ENCODE measurements around the gene HAUS3.

HAUS3 gene

DNA sequence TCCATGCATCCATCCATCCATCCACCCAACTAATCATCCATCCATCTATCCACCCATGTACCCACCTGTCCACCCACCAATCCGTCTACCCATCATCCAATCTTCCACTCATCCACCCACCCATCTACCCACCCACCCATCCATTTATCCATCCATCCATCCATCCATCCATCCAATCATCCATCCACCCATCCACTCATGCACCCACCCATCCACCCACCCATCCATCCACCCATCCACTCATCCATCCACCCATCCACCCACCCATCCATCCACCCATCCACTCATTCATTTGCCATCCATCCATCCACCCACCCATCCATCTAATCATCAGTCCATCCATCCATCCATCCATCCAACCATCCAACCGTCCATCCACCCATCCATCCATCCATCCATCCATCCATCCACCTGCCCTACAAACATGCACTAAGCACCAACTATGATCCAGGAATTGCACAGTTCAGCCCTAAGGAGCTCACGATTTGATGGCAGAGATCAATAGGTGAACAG, 41.3 kb upstream of the HAUS3 start:
- no peak overlapping the region for H3K4me3 ChIP-seq (replicated peaks in 1 of 2; ENCODE audit: low read depth in 2 of 2, low read length in 2 of 2)
- DNase-seq (ENCODE audit: low read depth in 2 of 2) = no peak
- TF ChIP-seq, protein P1, sequence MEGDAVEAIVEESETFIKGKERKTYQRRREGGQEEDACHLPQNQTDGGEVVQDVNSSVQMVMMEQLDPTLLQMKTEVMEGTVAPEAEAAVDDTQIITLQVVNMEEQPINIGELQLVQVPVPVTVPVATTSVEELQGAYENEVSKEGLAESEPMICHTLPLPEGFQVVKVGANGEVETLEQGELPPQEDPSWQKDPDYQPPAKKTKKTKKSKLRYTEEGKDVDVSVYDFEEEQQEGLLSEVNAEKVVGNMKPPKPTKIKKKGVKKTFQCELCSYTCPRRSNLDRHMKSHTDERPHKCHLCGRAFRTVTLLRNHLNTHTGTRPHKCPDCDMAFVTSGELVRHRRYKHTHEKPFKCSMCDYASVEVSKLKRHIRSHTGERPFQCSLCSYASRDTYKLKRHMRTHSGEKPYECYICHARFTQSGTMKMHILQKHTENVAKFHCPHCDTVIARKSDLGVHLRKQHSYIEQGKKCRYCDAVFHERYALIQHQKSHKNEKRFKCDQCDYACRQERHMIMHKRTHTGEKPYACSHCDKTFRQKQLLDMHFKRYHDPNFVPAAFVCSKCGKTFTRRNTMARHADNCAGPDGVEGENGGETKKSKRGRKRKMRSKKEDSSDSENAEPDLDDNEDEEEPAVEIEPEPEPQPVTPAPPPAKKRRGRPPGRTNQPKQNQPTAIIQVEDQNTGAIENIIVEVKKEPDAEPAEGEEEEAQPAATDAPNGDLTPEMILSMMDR (IDR thresholded peaks at IDR 0.05; ENCODE audit: low read depth, low read length) = no peak

DNA sequence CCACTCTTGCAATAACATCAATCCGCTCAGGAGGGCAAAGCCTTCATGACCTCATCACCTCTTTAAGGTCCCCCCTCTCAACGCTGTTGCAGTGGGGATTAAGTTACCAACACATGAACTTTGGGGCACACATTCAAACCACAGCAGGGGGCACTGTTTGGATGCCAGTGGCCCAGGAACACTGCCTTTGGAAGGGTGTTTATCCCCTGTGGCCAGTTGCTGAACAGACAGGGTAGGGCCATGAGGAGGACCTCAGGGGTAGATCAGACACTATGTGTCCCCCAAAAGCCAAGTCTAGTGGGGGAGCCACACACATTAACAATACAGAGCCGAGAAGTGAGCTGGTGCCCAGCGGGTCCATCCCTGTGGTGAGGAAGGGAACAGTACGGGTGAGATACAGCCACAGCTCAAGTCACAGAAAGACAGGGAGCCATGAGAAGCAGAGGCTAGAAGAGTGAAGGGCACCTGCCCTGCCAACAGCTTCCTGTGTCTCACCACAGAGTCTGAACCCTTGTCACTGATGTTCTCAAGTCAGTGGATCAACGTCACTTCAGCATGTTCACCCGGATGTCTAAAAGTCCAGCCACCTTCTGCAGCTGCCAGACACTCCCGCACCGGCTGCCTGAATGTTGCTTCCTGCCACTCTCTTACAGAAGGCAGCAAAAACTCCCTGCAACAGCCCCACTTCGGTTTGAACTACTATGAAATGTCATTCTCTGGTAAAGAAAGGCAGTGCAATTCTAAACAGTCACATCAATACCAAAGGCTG, 39.8 kb upstream of the HAUS3 start:
- H3K4me3 ChIP-seq (replicated peaks in 1 of 2; ENCODE audit: low read depth in 2 of 2, low read length in 2 of 2) = no peak overlapping the region
- peak in 1 of 2 donors; percentile 35 for DNase-seq (ENCODE audit: low read depth in 2 of 2)

DNA sequence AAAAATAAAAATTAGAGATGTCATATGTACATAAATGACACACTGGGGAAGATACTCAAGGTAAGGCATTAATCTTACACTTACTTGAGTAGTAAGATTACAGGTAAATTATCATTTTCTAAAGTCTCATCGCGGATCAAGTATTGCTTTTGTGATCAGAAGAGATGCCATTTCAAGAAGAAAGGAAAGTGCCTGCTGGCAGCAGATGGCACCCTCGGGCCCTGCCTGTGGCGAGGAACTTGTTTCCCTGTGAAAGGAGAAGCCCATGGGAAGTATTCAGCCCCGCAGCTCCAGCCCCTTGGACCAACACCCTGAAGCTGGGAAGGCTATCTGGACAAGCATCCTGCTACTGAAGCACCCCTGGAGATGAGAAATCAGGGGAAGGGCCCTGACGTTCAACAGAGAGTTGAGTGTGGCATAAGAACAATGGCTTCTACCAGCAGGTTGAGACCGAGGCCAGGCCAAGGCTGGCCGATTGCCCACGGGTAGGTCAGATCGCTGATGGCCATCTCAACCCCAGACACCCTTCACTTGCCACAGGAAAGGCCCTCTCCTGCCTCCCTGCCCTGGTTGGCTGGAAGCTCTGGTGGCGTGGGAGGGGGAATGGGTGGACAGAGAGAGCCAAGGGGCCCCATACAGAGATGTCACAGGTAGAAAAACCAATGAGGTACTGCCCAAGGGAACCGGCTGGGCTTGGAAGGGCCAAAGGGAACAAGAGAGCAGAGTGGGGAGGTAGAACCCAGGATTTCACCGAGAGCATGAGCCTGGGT, 38.8 kb upstream of the HAUS3 start:
- no peak for DNase-seq (ENCODE audit: low read depth in 2 of 2)
- H3K4me3 ChIP-seq (replicated peaks in 1 of 2; ENCODE audit: low read depth in 2 of 2, low read length in 2 of 2) = no peak overlapping the region

More for the DNA sequence above, 39.8 kb upstream of the HAUS3 start:
- TF ChIP-seq, protein P1 (IDR thresholded peaks at IDR 0.05; ENCODE audit: low read depth, low read length) = peak; percentile 23

DNA sequence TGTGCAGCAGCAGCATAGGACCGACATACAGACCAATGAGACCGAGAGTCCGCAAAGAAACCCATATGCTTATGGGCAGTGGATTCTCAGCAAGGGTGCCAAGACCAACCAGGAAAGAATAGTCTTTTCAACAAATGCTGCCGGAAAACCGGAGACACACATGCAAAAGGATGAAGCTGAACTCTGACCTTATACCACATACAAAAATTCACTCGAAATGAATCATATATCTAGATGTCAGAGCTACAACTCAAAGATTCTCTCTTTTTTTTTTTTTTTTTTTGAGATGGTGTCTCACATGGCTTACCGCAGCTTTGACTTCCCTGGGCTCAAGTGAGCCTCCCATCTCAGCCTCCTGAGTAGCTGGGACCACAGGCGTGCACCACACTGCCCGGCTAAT, 36.0 kb upstream of the HAUS3 start:
- DNase-seq (ENCODE audit: low read depth in 2 of 2) = peak in 1 of 2 donors; percentile 37
- H3K4me3 ChIP-seq (replicated peaks in 1 of 2; ENCODE audit: low read depth in 2 of 2, low read length in 2 of 2) = no peak overlapping the region
- TF ChIP-seq, protein P1 (IDR thresholded peaks at IDR 0.05; ENCODE audit: low read depth, low read length) = no peak

More for the DNA sequence above, 38.8 kb upstream of the HAUS3 start:
- TF ChIP-seq, protein P1 (IDR thresholded peaks at IDR 0.05; ENCODE audit: low read depth, low read length) = no peak

DNA sequence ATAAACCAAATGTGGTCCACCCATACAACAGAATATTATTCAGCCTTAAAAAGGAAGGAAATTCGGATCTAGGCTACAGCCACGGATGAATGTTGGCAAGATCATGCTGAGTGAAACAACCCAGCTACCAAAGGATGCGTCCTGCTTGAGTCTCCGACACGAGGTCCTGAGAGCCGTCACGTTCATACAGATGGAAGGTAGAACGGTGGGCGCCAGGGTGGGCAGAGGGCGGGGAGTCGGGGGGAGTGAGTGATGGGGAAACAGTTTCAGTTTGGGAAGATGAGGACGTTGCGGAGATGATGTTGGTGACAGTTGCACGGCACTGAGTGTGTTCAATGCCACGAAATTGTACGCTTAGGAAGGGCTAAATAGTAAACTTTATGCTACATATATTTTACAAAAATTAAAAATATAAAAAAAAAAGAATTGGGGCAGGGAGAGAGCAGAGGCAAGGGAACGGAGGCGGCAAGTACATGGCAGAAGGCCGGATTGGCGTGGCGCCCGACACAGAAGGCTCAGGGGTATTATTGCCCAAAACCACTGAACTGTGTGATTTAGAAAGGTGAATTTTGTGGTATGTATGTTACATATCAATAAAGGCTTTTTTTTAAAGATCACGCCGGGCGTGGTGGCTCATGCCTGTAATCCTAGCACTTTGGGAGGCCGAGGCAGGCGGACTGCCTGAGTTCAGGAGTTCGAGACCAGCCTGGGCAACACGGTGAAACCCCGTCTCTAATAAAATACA, 34.8 kb upstream of the HAUS3 start:
- DNase-seq (ENCODE audit: low read depth in 2 of 2) = no peak
- no peak overlapping the region for H3K4me3 ChIP-seq (replicated peaks in 1 of 2; ENCODE audit: low read depth in 2 of 2, low read length in 2 of 2)

More for the DNA sequence above, 34.8 kb upstream of the HAUS3 start:
- TF ChIP-seq, protein P1 (IDR thresholded peaks at IDR 0.05; ENCODE audit: low read depth, low read length) = no peak
